ENCODE results near the gene SLC22A15.
"Not testable (repeated sequence)": the region's sequence is repeated elsewhere in the genome, so short reads cannot be mapped to it uniquely, and the experiment has no call there.

SLC22A15 gene

DNA sequence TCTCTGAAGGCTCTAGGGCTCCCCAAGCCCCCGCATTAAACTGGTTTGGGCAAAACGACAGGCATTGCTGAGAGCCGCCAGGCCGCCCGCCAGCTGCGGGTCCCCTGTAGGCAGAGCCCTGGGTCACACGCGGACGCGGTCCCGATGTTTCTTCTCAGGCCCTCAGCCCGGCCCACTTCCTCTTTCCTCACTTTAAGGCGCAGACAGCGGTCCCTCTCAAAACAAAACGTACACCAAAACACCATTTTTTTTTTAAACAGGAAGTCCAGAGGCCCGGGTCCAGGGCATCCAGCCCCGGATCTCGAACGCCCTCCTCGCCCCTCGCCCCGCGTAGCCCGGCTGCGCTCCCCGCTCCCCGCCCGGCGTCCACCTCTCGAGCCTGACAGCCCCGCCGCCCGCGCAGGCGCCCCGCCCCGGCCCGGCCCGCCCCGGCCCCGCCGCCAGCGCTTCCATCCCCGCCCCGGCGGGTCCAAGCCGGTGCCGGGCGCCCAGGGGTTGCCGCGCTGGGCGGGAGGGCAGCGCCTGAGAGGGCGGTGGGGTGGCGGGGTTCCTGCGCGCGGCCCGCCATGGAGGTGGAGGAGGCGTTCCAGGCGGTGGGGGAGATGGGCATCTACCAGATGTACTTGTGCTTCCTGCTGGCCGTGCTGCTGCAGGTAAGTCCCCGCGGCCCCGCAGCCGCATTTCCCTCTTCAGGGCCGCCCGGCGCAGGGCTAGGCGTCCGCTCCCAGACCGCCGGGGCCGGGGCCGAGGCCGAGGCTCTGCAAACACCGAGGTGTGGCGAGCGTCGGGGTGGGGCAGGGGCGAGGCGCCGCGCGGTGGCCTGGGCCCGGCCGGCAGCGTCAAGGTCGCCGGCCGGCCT, at the start of gene SLC22A15:
TSS of gene SLC22A15 (plus strand) at position 452 of the 859 bp plus-strand sequence. CDS start at position 567, 115 bp downstream.
- DNase-seq (ENCODE audit: low read depth in 2 of 2, low spot score in 1 of 2) = peak in 1 of 2 donors; percentile 6

- DNase-seq (ENCODE audit: low read depth in 2 of 2, low spot score in 1 of 2) = no peak
These were observed 48.3 kb upstream of the SLC22A15 start for GRCh38 chr1:115927971-115928370.

GRCh38 chr1:115929881-115930280, 46.4 kb upstream of the SLC22A15 start:
- no peak for DNase-seq (ENCODE audit: low read depth in 2 of 2, low spot score in 1 of 2)

DNA sequence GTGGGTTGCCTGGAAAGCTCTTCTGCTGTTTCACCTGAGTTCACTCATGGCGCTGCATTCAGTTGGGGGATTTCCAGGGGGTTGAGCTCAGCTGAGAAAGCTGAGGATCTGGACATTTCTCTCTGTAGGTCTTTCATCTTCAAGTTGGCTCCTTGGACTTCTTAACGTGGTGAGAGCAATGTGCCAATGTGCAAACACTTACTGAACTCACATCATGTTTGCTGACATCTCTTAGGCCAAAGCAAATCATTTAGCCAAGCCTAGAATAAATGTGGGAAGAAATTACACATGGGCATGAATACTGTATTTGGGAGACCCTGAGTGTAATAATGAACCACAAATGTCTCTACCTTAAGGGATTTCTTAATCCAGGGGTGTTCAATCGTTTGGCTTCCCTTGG, 42.7 kb upstream of the SLC22A15 start:
- no peak for DNase-seq (ENCODE audit: low read depth in 2 of 2, low spot score in 1 of 2)

DNA sequence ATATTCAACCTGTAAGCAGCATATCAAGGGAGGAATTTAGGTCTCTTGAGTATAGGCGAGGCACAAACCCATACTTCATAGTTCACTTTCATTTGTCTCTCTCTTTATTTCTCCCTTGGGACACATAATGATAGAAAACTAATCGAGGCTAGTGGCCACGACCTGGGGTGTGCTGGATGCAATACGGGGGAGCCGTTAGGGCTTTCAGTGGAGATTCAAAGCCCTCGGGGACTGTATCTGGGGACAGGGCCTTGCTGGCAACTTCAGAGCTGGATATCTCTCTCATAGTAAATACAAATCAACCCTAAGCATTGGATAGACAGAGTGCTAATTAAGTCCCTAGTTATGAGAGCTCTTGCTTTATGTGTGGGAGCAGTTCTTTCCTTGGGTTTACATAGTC, 36.9 kb upstream of the SLC22A15 start:
- DNase-seq (ENCODE audit: low read depth in 2 of 2, low spot score in 1 of 2) = no peak

GRCh38 chr1:115946116-115946515, 30.2 kb upstream of the SLC22A15 start:
- no peak for DNase-seq (ENCODE audit: low read depth in 2 of 2, low spot score in 1 of 2)

- no peak for DNase-seq (ENCODE audit: low read depth in 2 of 2, low spot score in 1 of 2)
These were observed 27.2 kb upstream of the SLC22A15 start for GRCh38 chr1:115949156-115949555.

GRCh38 chr1:115951560-115951959, 24.8 kb upstream of the SLC22A15 start:
- no peak for DNase-seq (ENCODE audit: low read depth in 2 of 2, low spot score in 1 of 2)

- no peak for DNase-seq (ENCODE audit: low read depth in 2 of 2, low spot score in 1 of 2)
These were observed 23.8 kb upstream of the SLC22A15 start for GRCh38 chr1:115952547-115952946.

DNA sequence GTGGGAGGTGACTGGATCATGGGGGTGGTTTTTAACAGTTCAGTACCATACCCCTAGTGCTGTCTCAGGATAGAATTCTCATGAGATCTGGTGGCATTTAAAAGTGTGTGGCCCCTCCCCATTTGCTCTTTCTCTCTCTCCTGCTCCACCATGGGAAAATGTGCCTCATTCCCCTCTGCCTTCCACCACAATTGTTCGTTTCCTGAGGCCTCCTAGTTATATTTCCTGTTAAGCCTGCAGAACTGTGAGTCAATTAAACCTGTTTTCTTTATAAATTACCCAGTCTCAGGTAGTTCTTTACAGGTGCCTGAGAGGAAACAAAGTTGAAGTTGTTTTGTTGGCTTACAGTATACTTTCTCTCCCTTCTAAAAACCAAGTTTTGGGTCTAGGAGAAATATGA, 23.1 kb upstream of the SLC22A15 start:
- DNase-seq (ENCODE audit: low read depth in 2 of 2, low spot score in 1 of 2) = no peak

GRCh38 chr1:115954684-115955083, 21.6 kb upstream of the SLC22A15 start:
- DNase-seq (ENCODE audit: low read depth in 2 of 2, low spot score in 1 of 2) = no peak

- DNase-seq (ENCODE audit: low read depth in 2 of 2, low spot score in 1 of 2) = no peak
These were observed 21.1 kb upstream of the SLC22A15 start for GRCh38 chr1:115955228-115955627.

- no peak for DNase-seq (ENCODE audit: low read depth in 2 of 2, low spot score in 1 of 2)
These were observed 17.4 kb upstream of the SLC22A15 start for GRCh38 chr1:115958866-115959265.

- DNase-seq (ENCODE audit: low read depth in 2 of 2, low spot score in 1 of 2) = no peak
These were observed 6.8 kb upstream of the SLC22A15 start for GRCh38 chr1:115969509-115969908.

DNA sequence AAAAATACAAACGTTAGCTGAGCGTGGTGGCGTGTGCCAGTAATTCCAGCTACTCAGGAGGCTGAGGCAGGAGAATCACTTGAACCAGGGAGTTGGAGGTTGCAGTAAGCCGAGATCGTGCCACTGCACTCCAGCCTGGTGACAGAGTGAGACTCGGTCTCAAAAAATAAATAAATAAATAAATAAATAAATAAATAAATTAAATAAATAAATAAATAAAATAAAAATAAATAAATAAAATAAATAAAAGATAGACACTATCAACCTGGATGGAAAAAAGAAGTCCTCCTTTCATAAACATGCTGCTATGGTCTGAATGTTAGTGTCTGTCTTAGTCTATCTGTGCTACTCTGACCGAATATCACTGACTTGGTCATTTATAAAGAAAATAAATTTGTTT, 4.5 kb upstream of the SLC22A15 start:
- not testable (repeated sequence) for DNase-seq (ENCODE audit: low read depth in 2 of 2, low spot score in 1 of 2)

- DNase-seq (ENCODE audit: low read depth in 2 of 2, low spot score in 1 of 2) = no peak
These were observed 3.2 kb upstream of the SLC22A15 start for GRCh38 chr1:115973154-115973553.

DNA sequence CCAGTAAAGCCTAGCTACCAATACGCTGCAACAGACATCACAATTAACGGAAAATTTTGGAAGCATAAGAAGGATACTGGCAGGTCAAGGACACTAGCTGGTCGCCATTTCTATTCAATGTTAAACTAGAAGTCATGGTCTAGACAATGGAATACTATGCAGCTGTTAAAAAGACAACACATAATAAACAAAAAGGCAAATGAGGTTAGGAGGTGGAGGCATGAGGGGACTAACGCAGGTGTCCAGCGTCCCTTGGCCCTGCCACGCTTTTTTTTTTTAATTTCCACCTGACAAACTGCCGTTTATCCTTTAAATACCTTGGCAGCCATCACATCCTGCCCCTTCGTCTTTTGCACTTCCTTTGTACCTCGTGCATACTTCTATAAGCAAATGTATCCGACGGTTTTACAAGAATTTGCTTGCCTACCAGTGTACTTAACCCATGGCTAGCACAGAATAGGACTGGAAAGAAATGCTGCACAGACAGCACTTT, 698 bp upstream of the SLC22A15 start:
- DNase-seq (ENCODE audit: low read depth in 2 of 2, low spot score in 1 of 2) = no peak

GRCh38 chr1:115976921-115977498, 697 bp downstream of the SLC22A15 start:
- DNase-seq (ENCODE audit: low read depth in 2 of 2, low spot score in 1 of 2) = no peak

DNA sequence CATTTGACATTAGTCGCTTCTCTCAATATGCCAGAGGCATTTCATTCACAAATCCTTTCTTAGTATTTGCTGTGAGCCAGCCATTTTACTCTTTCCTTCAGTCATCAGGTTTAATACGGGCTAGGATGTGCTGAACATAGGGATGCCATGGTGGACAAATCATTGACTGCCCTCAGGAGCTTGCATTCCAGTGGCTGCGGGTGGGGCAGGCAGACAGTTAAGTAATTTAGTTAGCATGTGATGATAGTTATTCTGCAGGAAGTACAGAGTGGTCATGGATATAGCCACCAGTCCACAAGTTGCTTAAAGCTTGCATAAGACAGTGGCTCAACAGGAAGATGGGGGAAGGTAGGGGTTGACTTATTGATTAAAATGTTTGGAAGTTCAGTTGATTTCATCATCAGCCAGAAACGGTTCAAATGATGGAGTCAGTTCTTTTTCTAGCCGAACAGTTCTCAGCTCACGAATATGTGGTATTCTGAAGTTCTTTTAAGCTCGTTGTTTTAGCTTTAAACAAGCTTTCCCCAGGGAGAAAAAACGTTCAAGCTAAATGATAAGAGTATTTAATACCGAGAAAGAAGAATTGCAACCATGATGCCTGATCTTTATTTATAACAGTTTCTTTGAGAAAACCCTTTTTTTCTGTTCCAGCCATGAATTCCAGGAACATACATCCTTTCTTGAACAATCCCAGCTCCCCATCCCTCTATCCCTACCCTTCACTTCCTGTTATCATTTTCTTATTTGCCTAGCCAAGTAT, 1.4 kb downstream of the SLC22A15 start:
- no peak for DNase-seq (ENCODE audit: low read depth in 2 of 2, low spot score in 1 of 2)

DNA sequence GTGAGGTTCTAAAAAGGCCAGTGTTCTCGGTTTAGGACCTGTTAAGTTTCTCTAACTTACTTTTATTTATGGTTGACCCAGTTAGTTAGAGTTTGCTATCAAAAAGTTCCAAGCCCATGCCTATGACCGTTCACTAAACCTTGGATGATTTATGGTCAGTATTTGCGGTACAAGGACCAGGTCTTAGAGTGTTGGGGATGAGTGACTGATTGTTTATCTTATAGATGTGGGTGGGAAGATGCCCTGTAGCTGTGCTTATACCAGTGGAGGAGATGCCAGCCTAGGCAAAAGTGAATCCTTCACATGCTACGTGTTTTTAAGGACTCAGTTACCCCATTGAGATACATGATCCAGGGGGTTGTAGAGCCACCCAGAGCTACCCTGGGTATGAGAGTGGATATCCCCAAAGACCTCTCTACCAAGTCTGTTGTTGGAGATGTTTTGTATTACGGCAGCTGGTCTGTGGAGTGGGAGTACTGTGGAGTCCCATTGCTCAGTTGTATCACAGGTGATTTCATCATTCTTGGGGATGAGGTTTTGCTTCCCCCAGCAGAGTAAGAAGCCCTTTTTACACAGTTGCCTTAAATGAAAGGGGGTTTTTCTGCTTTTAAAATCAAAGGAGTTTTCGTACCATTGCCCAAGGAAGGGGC, 2.1 kb downstream of the SLC22A15 start:
- DNase-seq (ENCODE audit: low read depth in 2 of 2, low spot score in 1 of 2) = no peak

DNA sequence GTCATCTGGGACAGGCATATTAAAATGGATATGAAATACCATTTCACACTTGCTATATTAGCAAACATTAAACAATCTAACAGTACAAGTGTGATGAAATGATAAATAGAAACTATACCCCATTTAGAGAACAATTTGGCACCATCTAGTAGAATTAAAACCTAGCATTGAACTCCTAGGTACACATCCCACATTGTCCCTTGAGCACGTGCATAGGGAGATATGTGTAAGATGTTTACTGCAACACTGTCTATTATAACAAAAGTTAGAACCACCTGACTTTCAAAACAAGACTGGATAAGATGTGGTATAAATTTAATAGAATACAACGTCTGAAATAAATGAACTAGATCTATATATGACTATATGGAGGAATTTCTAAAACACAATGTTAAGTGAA, 3.8 kb downstream of the SLC22A15 start:
- DNase-seq (ENCODE audit: low read depth in 2 of 2, low spot score in 1 of 2) = no peak

All from stimulated activated CD8-positive, alpha-beta memory T cell treated with anti-CD3 and anti-CD28 coated beads, Interleukin-4, amount 100 ng/mL, for 4 hours (primary cell).